Stimulated activated naive CD8-positive, alpha-beta T cell treated with anti-CD3 and anti-CD28 coated beads, Interleukin-15, Interleukin-2, amounts not matched to agents 100 U/mL and 50 U/mL, for 24 hours (primary cell): Measurements from ENCODE around the gene FHIT.
"Not testable (repeated sequence)": the region's sequence is repeated elsewhere in the genome, so short reads cannot be mapped to it uniquely, and the experiment has no call there.

Experiments
- ATAC-seq: fragments of 150-1000 bp; cut with Tn5 transposase; one replicate; pipeline ENCODE4 v1.10.0; 2021
- DNase-seq: peaks from one replicate; pipeline ENCODE4 v3.0.0; 2021

FHIT gene

DNA sequence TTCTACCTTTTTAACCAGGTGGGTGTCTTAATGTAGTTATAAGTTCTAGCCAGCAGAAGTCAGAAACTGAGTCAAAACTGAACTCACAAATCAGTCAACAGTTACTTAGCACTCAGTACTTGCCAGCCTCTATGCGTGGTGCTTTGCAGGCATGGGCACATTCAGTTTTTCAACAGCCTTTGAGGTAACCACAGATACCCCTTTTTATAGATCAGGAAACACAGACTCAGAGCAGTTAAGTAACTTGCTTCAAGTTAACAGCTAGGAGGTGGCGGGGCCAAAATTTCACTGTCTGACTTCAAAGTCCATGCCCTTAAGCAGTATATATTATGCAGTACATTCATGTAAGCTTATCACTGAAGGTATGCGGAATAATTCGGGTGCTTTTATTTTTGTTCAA lies 139.4 kb downstream of the FHIT start:
- DNase-seq: no peak
- ATAC-seq: no peak

DNA sequence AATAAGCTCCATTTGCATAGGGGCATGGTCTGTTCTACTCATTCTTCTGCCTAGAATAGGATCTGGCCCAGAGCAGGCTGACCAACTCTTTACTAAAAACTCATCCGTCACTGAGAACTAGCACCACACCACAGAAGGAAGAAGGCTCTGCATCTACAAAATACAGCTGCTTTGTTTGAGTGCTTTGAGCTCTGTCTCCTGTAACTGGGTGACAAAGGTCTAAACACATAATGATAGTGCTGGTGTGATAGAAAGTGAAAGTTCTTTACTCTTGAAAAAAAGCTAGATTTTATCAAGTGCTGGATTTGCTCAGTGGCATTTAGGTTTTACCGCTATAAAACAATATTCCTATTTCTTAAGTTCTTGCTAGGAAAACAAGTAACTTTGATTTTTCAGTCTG lies 140.7 kb downstream of the FHIT start:
- no peak for ATAC-seq
- DNase-seq: no peak

DNA sequence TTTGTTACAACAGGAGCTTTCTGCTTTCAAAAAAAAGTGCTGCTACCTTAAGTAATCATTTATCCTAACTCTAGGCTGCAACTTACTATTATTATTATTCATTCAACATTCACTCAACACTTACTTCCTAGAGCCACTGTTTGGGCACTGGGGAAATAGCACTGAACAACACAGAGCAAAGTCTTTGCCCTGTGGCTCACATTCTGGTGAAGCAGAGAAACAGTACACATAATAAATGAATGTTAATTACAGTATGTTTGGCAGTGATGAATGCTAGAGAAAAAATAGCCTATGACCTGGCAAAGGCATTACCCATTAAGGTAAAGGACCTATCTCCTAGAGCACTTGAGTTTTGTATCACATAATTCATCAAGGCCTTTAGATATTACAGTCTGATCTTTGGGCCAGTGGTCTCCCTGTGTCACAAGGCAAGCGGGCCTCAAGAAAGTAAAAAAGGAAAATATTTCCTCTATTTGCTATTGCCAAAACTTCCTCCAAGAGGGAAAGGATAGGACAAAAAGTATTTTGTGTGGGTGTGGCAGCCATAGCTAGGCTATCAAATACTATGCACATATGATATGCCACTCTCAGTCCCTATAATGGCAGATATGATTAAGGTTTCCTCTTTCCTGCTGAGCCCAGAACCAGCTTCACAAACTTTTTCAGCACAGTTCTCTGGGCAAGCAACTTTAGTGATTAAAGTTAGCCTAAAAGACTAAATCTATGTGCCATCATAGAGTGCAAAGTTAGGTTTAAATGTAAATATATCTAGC lies 142.8 kb downstream of the FHIT start:
- no peak for ATAC-seq

DNA sequence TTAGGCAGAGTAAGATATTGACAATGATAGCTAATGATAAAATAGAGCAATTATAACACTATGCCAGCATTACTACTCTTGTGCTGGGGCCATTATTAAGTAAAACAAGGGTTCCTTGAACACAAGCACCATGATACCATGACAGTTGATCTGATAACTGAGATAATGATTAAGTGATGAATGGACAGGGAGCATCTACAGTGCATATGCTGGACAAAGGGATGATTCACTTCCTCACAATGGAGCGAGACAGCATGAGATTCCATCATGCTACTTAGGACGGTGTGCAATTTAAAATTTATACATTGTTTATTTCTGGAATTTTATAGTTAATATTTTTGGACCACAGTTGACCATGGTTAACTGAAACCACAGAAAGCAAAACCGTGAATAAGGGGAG lies 156.6 kb downstream of the FHIT start:
- ATAC-seq (no peak), DNase-seq (no peak)

More for the DNA sequence above, 142.8 kb downstream of the FHIT start:
- no peak for DNase-seq

DNA sequence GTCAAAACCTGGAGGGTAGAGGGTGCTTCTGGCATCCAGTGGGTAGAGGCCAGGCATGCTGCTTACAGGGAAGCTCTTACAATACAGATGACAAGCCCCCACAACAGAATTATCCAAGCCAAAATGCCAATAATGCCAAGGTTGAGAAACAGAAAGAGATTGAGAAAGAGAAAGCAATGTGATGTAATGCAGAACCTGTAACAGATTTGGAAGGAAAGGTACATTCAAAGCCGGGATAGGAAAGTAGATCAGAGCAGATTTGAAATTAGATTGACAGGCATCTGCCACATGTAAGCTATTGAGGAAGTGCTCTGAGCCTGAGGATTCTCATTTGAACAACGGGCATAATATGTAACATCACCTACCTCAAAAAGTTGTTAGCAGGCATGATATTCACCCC lies 157.9 kb downstream of the FHIT start:
- ATAC-seq (no peak), DNase-seq (no peak)

DNA sequence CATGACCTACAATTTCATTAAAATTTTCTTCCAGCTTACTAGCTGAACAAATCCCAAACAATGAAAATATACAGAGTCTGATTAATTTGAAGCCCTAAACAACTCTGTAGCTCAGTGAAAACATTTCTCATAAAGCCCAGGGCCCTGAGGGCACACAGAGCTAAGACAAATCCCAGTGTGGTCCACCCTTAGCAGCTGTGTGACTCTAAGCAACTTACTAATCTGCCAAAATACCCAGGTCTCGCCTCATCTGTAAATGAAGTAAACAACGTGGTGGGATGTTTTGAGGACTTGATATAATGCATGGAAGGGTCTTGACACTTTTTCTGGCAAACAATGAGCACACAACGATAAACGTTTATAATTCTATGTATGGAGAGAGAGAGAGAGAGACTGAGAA lies 158.4 kb downstream of the FHIT start:
- no peak for DNase-seq
- ATAC-seq: no peak

DNA sequence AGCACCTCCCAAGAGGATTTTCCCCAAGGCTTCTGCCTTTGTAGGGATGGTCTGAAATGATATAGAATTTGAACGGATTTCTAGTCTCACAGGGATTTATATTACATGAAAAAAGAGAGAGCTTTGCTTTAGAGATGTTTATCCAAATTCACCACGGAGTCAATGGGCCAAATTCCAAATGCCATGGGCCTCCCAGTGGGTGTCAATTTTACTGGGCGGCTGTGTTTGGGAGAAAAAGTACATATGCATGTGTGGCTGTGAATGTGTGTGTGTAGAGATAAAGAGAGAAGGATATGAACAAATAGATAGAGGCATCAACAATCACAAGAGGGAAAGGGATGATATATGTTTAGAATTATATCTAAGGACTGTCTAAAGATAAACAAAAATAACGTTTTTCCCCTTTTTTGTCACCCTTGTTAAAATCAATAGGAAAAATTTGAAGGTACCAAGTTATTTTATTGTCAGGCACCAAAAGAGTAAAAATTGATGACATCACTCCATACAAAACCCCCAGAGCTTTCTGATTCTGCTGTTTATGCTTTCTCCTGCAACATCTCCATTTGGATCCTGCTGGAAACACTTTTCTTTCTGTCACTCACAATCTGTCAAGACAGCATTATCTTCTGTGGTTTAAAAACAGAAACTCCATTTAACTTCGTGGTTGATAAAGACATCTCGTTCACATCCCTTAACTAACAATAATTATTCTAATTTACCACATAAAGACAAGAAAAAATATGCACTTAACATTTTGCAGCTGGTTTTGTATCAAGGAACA lies 160.7 kb downstream of the FHIT start:
- ATAC-seq (no peak), DNase-seq (no peak)

DNA sequence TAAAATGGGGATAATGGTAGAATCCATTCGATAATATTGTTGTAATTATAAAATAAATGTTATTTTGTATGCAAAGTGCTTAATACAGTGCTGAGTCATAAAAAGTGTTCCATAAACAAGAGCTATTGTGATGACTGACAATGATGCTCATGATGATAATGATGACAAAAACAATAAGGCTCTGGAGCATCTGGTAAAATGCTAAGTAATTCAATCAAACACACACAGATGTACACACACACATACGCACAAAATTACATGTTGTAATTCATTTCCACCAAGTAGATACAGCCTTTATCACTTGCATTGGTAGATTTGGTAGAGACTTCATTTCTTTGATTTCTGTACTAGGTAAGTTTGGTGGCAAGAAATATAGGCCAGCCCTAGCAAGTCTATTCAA lies 163.8 kb downstream of the FHIT start:
- no peak for ATAC-seq
- no peak for DNase-seq

DNA sequence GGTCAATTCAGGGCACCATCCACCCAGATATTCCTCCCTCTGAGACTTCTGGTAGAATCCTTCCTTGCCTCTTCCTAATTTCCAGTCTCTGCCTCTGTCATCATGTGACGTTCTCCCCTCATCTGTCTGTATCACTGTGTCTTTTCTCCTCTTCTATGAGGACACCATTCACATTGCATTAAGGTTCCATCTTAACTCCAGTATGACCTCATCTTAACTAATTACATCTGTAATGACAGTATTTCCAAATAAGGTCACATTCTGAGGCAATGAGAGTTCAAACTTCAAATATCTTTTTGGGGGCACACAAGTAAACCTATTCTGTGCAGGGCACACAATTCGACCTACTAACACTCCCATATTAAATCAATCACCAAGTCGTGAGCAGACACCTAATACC lies 169.7 kb downstream of the FHIT start:
- DNase-seq (no peak), ATAC-seq (no peak)

DNA sequence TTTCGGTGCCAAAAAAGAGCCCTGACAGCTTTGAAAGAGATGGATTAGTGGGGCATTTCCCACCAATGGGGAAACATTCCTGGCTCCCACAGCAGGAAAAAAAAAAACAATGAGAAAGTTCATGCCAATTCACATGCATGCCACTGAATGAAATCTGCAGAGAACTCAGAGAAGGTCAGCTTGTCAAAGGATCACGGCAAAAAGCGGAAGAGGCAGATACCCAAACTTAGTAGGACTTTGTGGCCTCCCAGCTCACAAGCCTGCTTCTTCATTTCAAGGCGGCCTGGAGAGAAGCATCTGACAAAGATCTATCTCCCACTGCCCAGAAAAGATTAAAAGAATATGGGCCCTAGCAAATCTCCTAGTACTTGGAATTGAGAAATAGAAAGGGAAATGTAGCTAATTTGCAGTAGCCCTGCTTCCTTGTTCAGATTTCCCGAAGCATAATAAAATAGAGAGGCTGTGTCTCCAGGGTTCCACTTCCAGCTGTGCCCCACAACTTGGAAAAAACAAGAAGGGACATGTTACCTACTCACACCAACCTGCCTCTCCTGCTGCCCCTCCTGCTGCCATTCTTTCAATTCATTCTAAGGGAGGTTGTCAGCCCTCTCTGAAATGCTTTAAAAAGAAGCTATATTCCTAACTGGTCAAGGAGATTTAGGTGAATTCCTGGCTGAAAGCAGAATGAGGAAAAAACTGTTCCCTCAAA lies 170.4 kb downstream of the FHIT start:
- no peak for ATAC-seq
- DNase-seq: no peak

DNA sequence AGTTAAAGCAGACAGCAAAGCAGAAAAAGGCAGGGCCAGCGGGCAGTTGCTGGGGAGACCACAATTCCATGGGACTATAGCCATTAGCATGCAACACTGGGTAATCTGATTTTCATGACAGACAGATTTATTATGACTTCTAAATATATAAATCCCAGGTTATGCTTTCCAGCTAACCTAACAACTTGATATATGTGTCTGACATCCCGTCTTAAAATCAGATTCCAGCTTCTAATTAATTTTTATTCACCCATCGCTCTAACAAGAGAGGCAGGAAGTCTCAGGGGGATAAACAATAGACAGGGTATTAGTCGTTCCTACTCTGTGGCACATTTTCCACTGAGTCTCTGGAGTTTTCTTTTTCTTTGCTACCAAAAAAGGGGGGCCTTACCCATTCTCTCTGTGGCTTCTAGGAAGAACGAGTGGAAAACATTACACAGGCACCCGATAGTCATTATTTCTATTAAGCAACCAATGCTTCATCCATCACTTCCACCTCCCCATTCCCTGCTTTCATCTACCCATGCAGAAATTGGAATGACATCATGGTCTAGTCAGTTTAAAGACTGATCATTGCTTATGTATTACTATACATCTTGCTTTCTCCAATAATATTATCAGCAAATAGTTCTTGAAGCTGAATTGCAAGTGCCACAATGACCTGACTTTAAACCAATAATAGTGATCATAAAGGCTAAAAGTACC lies 173.1 kb downstream of the FHIT start:
- ATAC-seq: no peak
- DNase-seq: no peak

DNA sequence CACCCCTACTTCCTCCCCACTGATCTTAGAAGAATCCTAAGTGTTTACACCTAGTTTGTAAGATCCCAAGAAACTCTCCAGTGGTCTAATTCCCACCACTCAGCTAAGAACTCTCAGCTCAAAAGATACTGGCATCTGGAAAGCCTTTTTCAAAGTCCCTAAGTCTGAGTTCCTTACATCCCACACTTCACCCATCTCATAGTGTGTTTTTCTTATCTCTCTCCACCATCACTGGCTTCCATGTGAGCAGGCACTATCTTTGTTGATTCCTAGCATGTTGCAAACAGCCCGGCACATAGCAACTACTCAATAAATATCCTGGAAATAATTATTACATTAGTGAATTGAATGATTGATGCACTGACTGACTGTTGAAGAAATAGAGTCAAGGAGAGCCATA lies 173.7 kb downstream of the FHIT start:
- ATAC-seq: no peak
- DNase-seq: no peak

DNA sequence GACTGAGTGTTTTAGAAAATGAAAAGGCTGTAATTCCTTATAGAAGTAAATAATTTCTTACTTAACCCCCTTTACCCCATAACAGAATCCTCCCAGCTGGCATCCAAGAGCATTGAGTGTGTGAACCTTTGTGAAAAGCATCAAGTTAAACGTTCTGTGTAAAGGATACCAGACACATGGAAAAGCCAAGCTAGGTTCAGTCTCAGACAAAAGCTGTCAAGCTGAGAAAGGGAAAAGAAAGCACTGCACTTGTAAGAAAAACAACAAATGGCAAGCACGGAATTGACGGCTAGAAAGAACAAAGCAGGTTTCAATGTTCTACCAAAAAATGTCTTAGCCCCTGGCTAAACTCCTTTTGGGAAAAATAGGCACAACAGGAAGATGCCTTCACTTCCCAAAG lies 176.5 kb downstream of the FHIT start:
- ATAC-seq: no peak
- DNase-seq: no peak

DNA sequence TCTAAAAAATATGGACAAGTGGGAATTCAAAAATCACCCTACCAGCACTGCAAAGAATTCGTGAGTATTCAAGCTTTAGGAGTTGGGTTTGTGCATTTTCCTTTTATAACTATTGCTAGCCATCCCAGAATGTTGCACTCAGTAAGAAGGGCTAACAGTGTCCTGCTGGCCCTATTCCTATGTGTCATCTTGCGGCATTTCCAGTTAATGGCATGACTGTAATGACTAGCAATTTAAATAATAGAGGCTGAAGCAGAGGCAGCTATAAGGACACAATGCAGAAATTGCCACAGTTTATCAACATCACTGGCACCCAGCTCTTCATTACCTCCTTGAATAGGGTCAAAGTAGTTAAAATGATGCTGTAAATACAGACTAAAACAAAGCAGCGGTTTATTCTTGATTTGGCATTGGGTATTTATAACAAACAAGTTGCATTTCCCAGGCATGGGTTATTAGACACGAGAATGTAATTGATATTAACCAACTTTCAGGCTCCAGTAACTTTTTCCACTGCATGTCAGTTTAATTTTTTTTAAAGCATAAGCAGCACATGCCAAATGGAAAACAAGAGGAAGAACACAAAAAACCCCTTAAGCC lies 177.6 kb downstream of the FHIT start:
- DNase-seq: no peak
- ATAC-seq: no peak

DNA sequence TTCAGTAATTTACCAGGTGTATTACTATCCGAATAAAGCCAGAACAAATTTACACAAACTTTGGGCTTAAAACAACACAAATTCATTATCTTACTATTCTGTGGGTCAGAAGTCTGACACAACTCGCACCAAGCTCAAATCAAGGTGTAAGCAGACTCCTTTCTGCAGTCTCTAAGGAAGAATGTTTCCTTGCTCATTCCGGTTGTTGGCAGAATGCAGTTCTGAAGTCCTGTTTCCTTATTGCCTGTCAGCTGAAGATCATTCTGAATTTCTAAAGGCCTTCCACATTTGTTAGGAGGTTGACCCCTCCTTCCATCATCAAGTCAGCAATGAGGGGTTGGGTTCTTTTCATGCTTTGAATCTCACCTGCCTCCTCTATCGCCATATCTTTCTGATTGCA lies 183.2 kb downstream of the FHIT start:
- ATAC-seq (no peak), DNase-seq (no peak)

DNA sequence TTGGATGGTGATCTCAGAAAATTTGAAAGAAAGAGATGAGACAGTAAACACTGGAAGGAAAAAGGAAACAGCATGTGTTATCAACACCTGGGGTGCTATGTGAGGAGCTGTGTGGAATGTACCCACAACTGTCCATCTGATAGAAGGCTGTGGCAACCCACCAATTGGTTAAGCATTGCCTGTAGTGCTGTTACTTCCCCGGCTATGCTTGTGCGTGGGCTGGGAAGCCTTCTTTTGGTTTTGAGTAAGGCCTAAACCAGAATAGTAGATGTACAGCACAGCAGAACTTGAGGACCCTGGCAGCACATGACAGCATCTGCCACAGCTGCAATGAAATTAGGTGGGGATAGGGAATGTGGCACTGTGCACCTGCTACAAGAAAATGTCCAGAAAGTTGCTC lies 184.5 kb downstream of the FHIT start:
- no peak for ATAC-seq
- DNase-seq: no peak

DNA sequence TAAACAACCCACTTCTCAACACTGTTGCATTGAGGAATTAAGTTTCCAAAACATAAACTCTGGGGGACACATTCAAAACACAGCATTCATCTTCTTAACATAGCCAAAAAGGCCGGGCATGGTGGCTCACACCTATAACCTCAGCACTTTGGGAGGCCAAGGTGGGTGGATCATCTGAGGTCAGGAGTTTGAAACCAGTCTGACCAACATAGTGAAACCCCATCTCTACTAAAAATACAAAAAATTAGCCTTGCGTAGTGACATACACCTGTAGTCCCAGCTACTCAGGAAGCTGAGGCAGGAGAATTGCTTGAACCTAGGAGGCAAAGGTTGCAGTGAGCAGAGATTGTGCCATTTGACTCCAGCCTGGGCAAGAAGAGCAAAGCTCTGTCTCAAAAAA lies 185.0 kb downstream of the FHIT start:
- DNase-seq: not testable (repeated sequence)

DNA sequence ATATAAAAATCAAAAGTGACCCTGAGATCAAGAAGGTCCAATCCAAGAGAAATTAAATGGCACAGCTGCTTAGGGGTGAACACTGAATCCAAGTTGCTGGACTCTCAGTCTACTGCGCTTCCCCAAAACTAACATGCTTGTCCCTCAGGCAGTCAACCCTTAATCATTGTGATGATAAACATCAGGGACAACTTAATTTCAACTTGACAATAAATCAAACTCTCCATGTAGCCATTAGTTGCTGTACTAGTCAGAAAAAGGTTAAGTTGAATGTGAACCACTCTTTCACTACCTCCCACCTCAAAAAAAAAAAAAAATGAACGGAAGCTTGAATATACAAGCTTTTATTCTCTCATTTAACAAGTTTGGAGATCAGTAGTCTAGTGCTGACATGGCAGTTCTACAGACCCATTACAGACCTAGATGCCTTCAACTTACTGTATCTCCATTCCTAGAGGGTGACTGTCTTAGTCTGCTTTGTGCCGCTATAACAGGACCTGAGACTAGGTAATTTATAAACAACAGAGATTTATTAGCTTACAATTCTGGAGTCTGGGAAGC lies 185.7 kb downstream of the FHIT start:
- DNase-seq (no peak), ATAC-seq (no peak)

More for the DNA sequence above, 185.0 kb downstream of the FHIT start:
- ATAC-seq: not testable (repeated sequence)

DNA sequence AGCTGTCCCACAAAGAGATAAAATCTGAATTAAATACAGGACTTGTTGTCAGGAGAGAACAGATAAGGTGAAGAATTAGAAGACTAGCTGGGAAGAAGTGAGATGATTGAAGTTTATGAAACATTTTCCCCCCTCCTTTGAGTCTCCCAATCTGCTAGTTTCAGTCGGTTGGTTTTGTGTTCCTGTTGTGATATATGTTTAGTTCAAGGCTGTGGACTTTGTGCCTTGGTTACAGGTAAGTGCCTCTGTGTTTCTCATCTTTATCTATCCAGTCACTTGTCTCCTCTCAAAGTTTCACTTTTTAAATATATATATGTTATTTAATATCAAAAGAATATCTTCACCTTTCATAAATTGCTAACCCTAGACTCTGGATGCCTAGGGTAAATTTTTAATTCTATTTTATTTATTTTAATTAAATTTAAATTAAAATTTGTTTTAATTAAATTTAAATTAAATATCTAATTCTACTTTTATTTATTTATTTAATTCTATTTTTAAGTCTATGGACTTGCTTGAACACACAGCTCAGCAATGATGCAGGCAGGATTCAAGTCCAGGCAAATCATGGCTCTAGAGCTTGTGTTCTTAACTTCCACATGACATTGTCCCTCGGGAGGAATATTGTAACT lies 190.0 kb downstream of the FHIT start:
- ATAC-seq: no peak

DNA sequence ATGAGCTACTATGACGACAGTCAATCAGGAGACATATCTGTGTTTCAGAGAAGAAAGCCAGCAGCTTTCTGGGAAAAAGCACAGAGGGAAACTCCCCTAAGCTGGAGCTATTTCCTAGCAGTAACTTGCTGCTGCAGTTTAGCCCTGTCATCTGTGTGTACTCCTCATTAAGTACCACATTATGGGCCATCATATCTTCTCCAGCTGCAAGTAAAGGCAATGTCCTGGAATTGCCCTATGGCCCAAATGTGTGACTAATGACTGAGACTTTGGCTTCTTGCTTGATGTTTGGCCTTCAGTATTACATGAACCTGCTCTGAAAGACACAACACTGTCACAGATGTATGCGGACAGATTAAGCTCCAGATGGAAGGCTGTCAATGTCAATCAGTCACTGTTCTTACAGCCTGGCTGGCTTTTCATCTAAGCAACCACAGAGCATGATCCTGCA lies 190.8 kb downstream of the FHIT start:
- ATAC-seq (no peak), DNase-seq (no peak)

More for the DNA sequence above, 190.0 kb downstream of the FHIT start:
- no peak for DNase-seq

DNA sequence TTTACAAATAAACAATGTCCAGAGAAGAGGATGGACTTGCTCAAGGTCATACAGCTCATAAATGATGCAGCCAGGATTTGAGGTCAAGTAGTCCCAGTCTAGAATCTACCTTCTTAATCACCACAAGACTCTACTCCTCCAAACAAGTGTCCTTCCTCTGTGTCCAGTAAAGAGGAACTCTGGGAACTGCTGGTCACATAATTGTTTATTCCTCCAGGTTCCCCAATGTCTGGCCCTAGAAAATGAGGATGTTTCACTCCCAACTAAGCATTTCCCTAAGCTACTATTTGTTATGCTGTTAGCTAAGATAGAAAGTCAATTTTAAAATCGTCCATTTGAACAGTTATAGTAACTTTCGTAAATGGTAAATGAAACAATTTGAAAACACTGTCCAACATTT lies 192.4 kb downstream of the FHIT start:
- DNase-seq (no peak), ATAC-seq (no peak)
